Adrenal gland (tissue), 5 donors: ENCODE data around the gene PPP6C.
"Not testable (repeated sequence)": the region's sequence is repeated elsewhere in the genome, so short reads cannot be mapped to it uniquely, and the experiment has no call there.

Experiments
- CTCF ChIP-seq, 6 experiments: fragments of 450-650 bp in 4 of 6; fragments of 200-600 bp in 2 of 6; sonication (generic) in 1 of 6; IDR thresholded peaks; 1 replicate in 5 of 6; 2 replicates in 1 of 6; pipeline versions ENCODE4 v1.5.1 to v1.8.0; 2016 to 2021; ENCODE audit warnings: antibody characterized with exemption in 6 of 6, mild to moderate bottlenecking in 2 of 6, moderate library complexity in 1 of 6
- POLR2A ChIP-seq, 2 donors: fragments of 450-650 bp; IDR thresholded peaks; one replicate each; pipeline ENCODE4 v1.6.1; 2017; ENCODE audit warnings: antibody characterized with exemption in 2 of 2, mild to moderate bottlenecking in 2 of 2, moderate library complexity in 1 of 2
- donor health status: DM: no; HTN: no; CAD: no.

GRCh38 chr9:125118696-125119095 lies 70.9 kb downstream of the PPP6C start:
- not testable (repeated sequence) for TF ChIP-seq CTCF, POLR2A (IDR thresholded peaks at IDR 0.05)
